ENCODE results near the gene HSPA5. TPM values are rescaled to one million over a fixed set of nuclear protein-coding genes. Genes with fewer than 3 reads are reported as not detected.
A peak's percentile ranks its signal among the peaks of the same experiment; 100 is the strongest.

HSPA5 gene
- total and polyA plus RNA-seq, 2 experiments from 2014 or later: 259 to 265 TPM

DNA sequence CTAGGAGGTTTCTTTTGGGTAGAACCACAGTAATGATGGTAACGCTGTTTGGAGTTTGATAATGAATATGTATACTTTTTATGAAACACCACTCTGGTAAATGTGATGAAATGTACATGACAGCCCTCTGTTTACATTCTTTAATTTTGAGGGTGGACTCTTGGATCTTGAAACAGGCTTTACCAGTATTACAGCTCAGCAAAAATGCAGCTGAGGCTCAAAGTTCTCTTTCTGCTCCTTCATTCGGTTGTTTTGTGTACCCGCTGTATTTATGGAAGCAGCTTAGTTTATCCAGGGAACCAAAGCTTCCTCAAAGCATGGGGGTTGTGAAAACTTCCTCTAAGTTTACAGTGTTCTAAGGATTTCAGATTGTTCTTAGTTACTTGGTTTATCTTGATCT, 31.6 kb upstream of the HSPA5 start:
- H3K27me3 Mint-ChIP-seq (ENCODE audit: insufficient read depth, low read depth, poor library complexity): peaks cover 4% of the 10 kb centered on the region
- no peak overlapping the region for H3K4me3 Mint-ChIP-seq
- no peak for ATAC-seq
- TF ChIP-seq NANOG (IDR thresholded peaks at IDR 0.05; ENCODE audit: borderline replicate concordance) (no peak), JUNB (IDR thresholded peaks at IDR 0.05; ENCODE audit: unreplicated experiment) (no peak), CREB1 (CRISPR knock-in tag; IDR thresholded peaks at IDR 0.05; ENCODE audit: low read depth) (no peak), STAT1 (IDR thresholded peaks at IDR 0.05; ENCODE audit: unreplicated experiment) (no peak), POLR2AphosphoS5 (IDR thresholded peaks at IDR 0.05; ENCODE audit: low read depth) (no peak)
- TF ChIP-seq, protein P1, sequence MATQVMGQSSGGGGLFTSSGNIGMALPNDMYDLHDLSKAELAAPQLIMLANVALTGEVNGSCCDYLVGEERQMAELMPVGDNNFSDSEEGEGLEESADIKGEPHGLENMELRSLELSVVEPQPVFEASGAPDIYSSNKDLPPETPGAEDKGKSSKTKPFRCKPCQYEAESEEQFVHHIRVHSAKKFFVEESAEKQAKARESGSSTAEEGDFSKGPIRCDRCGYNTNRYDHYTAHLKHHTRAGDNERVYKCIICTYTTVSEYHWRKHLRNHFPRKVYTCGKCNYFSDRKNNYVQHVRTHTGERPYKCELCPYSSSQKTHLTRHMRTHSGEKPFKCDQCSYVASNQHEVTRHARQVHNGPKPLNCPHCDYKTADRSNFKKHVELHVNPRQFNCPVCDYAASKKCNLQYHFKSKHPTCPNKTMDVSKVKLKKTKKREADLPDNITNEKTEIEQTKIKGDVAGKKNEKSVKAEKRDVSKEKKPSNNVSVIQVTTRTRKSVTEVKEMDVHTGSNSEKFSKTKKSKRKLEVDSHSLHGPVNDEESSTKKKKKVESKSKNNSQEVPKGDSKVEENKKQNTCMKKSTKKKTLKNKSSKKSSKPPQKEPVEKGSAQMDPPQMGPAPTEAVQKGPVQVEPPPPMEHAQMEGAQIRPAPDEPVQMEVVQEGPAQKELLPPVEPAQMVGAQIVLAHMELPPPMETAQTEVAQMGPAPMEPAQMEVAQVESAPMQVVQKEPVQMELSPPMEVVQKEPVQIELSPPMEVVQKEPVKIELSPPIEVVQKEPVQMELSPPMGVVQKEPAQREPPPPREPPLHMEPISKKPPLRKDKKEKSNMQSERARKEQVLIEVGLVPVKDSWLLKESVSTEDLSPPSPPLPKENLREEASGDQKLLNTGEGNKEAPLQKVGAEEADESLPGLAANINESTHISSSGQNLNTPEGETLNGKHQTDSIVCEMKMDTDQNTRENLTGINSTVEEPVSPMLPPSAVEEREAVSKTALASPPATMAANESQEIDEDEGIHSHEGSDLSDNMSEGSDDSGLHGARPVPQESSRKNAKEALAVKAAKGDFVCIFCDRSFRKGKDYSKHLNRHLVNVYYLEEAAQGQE (IDR thresholded peaks at IDR 0.05; ENCODE audit: unreplicated experiment): no peak
- Histone ChIP-seq H3K9me2 (ENCODE audit: insufficient read depth) (no peaks in the 10 kb centered on the region), H3K4me2 (peak overlapping the region; percentile 22), H3F3A (replicated peaks; ENCODE audit: low read depth) (no peaks in the 10 kb centered on the region), H3K4me1 (ENCODE audit: insufficient read depth) (peaks cover 18% of the 10 kb centered on the region), H3K4me3 (no peak overlapping the region), H2AFZ (no peak overlapping the region), H4K20me1 (replicated peaks; ENCODE audit: insufficient read depth) (peaks cover 4% of the 10 kb centered on the region; the same call in 1 of the 2 replicates), H3K27me3 (ENCODE audit: insufficient read depth) (no peaks in the 10 kb centered on the region), H3K79me2 (replicated peaks; ENCODE audit: insufficient read depth) (peaks cover 90% of the 10 kb centered on the region), H3K36me3 (ENCODE audit: insufficient read depth) (no peaks in the 10 kb centered on the region), H3K27ac (ENCODE audit: low read depth) (peak overlapping the region; percentile 86; the same call in 1 of the 2 replicates)
- H3K36me3 Mint-ChIP-seq (ENCODE audit: low read depth): no peaks in the 10 kb centered on the region; the same call in 2 of the 3 replicates
- H3K9me3 Mint-ChIP-seq: no peaks in the 10 kb centered on the region; the same call in 2 of the 3 replicates
- peaks cover 20% of the 10 kb centered on the region for H3K4me1 Mint-ChIP-seq
- no peak for DNase-seq (ENCODE audit: low spot score)
- H3K27ac Mint-ChIP-seq: peak overlapping the region; percentile 41; the same call in 1 of the 2 replicates

DNA sequence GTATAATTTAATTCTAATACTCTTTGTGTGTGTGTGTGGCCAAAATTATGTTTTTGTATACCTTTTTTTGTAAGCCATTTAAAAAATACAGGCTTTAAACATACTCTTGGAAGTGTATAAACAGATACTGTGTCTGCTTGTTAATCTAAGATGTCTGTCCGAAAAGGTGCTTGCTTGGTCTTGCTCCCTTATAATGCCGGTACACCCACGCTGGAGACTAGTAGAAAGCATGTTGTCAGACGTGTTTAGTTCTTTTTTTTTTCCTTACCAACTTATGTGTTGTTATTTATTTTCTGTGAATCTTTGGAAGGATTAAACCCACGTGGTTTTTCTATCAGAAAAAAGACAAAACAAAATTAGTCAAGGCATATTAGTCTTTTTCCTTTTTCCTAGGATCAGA, 29.9 kb upstream of the HSPA5 start:
- H3K27ac ChIP-seq (ENCODE audit: low read depth): no peak overlapping the region; the same call in 1 of the 2 replicates
- peak overlapping the region; percentile 67; the same call in 1 of the 2 replicates for H3K27ac Mint-ChIP-seq
- no peak for TF ChIP-seq JUNB (IDR thresholded peaks at IDR 0.05; ENCODE audit: unreplicated experiment)
- TF ChIP-seq EZH2phosphoT487 (IDR thresholded peaks at IDR 0.05; ENCODE audit: unreplicated experiment): no peak
- no peaks in the 10 kb centered on the region; the same call in 2 of the 3 replicates for H3K36me3 Mint-ChIP-seq (ENCODE audit: low read depth)
- peaks cover 5% of the 10 kb centered on the region for H3K27me3 Mint-ChIP-seq (ENCODE audit: insufficient read depth, low read depth, poor library complexity)
- peaks cover 88% of the 10 kb centered on the region for H3K79me2 ChIP-seq (replicated peaks; ENCODE audit: insufficient read depth)
- peaks cover 18% of the 10 kb centered on the region for H3K4me1 ChIP-seq (ENCODE audit: insufficient read depth)
- no peaks in the 10 kb centered on the region for H3K36me3 ChIP-seq (ENCODE audit: insufficient read depth)
- no peak overlapping the region for H3K4me3 ChIP-seq
- H3K4me2 ChIP-seq: no peak overlapping the region
- no peaks in the 10 kb centered on the region for H3F3A ChIP-seq (replicated peaks; ENCODE audit: low read depth)
- H3K9me2 ChIP-seq (ENCODE audit: insufficient read depth): no peaks in the 10 kb centered on the region
- no peaks in the 10 kb centered on the region; the same call in 2 of the 3 replicates for H3K9me3 Mint-ChIP-seq
- peaks cover 20% of the 10 kb centered on the region for H3K4me1 Mint-ChIP-seq
- ATAC-seq: no peak
- no peak overlapping the region for H3K4me3 Mint-ChIP-seq
- no peak overlapping the region for H2AFZ ChIP-seq
- no peaks in the 10 kb centered on the region for H3K27me3 ChIP-seq (ENCODE audit: insufficient read depth)
- no peak for DNase-seq (ENCODE audit: low spot score)
- no peaks in the 10 kb centered on the region; the same call in 1 of the 2 replicates for H4K20me1 ChIP-seq (replicated peaks; ENCODE audit: insufficient read depth)

- no peak for ATAC-seq
- no peak overlapping the region for H3K27ac Mint-ChIP-seq
- H3K4me3 Mint-ChIP-seq: no peak overlapping the region
- H3K27me3 ChIP-seq (ENCODE audit: insufficient read depth): no peaks in the 10 kb centered on the region
- no peak overlapping the region for H3K4me2 ChIP-seq
- DNase-seq (ENCODE audit: low spot score): no peak
- peaks cover 20% of the 10 kb centered on the region for H3K4me1 Mint-ChIP-seq
- H3K79me2 ChIP-seq (replicated peaks; ENCODE audit: insufficient read depth): peaks cover 87% of the 10 kb centered on the region
- no peaks in the 10 kb centered on the region; the same call in none of the 2 replicates for H4K20me1 ChIP-seq (replicated peaks; ENCODE audit: insufficient read depth)
- no peaks in the 10 kb centered on the region for H3F3A ChIP-seq (replicated peaks; ENCODE audit: low read depth)
- peaks cover 18% of the 10 kb centered on the region for H3K4me1 ChIP-seq (ENCODE audit: insufficient read depth)
- H3K4me3 ChIP-seq: no peak overlapping the region
- no peaks in the 10 kb centered on the region for H3K9me2 ChIP-seq (ENCODE audit: insufficient read depth)
- H2AFZ ChIP-seq: no peak overlapping the region
- H3K9me3 Mint-ChIP-seq: no peaks in the 10 kb centered on the region; the same call in 2 of the 3 replicates
- H3K27me3 Mint-ChIP-seq (ENCODE audit: insufficient read depth, low read depth, poor library complexity): peaks cover 5% of the 10 kb centered on the region
- H3K36me3 ChIP-seq (ENCODE audit: insufficient read depth): no peaks in the 10 kb centered on the region
- H3K27ac ChIP-seq (ENCODE audit: low read depth): no peak overlapping the region
- peaks cover 2% of the 10 kb centered on the region for H3K36me3 Mint-ChIP-seq (ENCODE audit: low read depth)
- TF ChIP-seq NANOG (IDR thresholded peaks at IDR 0.05; ENCODE audit: borderline replicate concordance): no peak
- TF ChIP-seq EZH2phosphoT487 (IDR thresholded peaks at IDR 0.05; ENCODE audit: unreplicated experiment): no peak
- no peak for TF ChIP-seq ZNF331 (CRISPR knock-in tag; IDR thresholded peaks at IDR 0.05; ENCODE audit: low read depth)
- TF ChIP-seq CREB1 (CRISPR knock-in tag; IDR thresholded peaks at IDR 0.05; ENCODE audit: low read depth): no peak
- no peak for TF ChIP-seq POLR2AphosphoS5 (IDR thresholded peaks at IDR 0.05; ENCODE audit: low read depth)
- TF ChIP-seq ZNF114 (CRISPR knock-in tag; IDR thresholded peaks at IDR 0.05): no peak
- TF ChIP-seq JUNB (IDR thresholded peaks at IDR 0.05; ENCODE audit: unreplicated experiment): no peak
- TF ChIP-seq CTCF (conservative IDR thresholded peaks at IDR 0.05; ENCODE audit: low read depth in 2 of 2): no peak
- TF ChIP-seq ETS1 (IDR thresholded peaks at IDR 0.05): no peak
Measured at GRCh38 chr9:125269014-125269397, 27.9 kb upstream of the HSPA5 start.

Data from GM23338 (cell line).